GM12891 (cell line): Measurements from ENCODE around the gene RELL2.

Experiments used
- POLR2A ChIP-seq: IDR thresholded peaks from 2 replicates; pipeline ENCODE4 v1.6.1; 2011; ENCODE audit warnings: low read depth, low read length, control low read depth
- POLR2AphosphoS5 ChIP-seq: IDR thresholded peaks from 2 replicates; pipeline ENCODE4 v1.6.1; 2011; ENCODE audit warnings: low read depth, low read length, control low read depth
- POU2F2 ChIP-seq: IDR thresholded peaks from 2 replicates; pipeline ENCODE4 v1.6.1; 2011; ENCODE audit warnings: low read depth, mild to moderate bottlenecking, control low read depth, low read length, moderate library complexity
- SPI1 ChIP-seq: IDR thresholded peaks from 2 replicates; pipeline ENCODE4 v1.6.1; 2011; ENCODE audit warnings: low read depth, low read length, control low read depth
- TAF1 ChIP-seq: IDR thresholded peaks from 2 replicates; pipeline ENCODE4 v1.6.1; 2011; ENCODE audit warnings: low read depth, low read length, control low read depth

DNA sequence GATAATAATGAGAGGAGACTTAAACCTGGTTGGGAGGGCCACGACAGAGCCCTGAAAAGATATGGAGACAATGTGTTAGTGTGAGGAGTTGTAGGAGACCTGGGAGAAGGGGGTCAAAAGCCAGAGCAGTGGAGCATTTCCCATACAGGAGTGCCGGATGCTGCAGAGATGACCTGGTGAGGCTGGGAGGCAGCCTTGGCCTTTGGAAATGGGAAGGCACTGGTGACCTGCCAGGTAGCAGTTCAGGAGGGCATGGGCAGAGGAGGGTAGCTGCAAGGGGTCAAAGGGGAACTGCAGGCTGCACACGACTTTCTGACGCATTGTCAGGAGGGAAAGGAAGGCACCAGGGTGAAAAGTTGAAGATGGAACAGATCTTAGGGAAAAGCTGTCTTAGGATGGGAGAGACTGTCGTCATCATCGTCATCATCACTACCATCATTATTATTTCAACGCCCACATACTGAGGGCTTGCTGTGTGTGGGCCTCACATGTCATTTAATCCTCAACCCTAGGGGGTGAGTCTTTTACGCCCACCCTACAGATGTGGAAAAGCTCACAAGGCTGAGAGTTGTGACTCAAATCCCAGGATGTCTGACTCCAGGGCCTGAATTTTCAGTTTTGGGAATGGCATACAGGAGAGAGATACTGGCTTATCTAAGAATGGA is 31.9 kb downstream of the RELL2 start:
- TF ChIP-seq POLR2A (no peak), POLR2AphosphoS5 (no peak), POU2F2 (no peak), TAF1 (no peak), SPI1 (no peak)
